ENCODE results near the gene STOML1. TPM values are rescaled to one million over a fixed set of nuclear protein-coding genes. Genes with fewer than 3 reads are reported as not detected.

The STOML1 gene
- total and polyA plus RNA-seq, 9 of the 15 experiments (the other 6 are each of a cell fraction or from before 2014, with no cell fraction given), result 0.25 to 9.7 (median 4.6) TPM

- BruUV-seq (replicated peaks), result no TSS peak
- no peaks in the 10 kb centered on the region for H4K20me1 ChIP-seq (replicated peaks; ENCODE audit: control insufficient read depth, insufficient read depth, low read length)
- ATAC-seq (peak; percentile 99), FAIRE-seq (peak; percentile 92), DNase-seq (ENCODE audit: extremely low read depth in 1 of 4, low spot score in 3 of 4) (peak; percentile 80 to 89 (median 82))
- no peaks in the 10 kb centered on the region for H3K79me2 ChIP-seq (ENCODE audit: control insufficient read depth, insufficient read depth, low read length)
- 13% methylated on average over 21 of the region's 26 CpGs for WGBS (ENCODE audit: insufficient coverage, low coverage, missing lambda C conversion rate)
- H3K9me1 ChIP-seq (ENCODE audit: control insufficient read depth, insufficient read depth, low read length), result no peaks in the 10 kb centered on the region
- H3K9ac ChIP-seq (ENCODE audit: insufficient read depth in 1 of 2, low read depth in 2 of 2, low read length in 2 of 2), result peak overlapping the region in 1 of 2 experiments; percentile 83; a peak in 2 of 4 replicates
- POLR2A ChIA-PET, result interaction anchor here (0.6 kb wide), 1 partner anchor 14 kb away, joined by 3 read pairs; no protein-coding TSS in a partner anchor
- intact Hi-C loops (cut with micrococcal nuclease), result loop anchor here (2.0 to 5.0 kb wide), 2 partner anchors 79 to 348 kb away; no protein-coding TSS in a partner anchor
- no peak overlapping the region for H3K27ac ChIP-seq (ENCODE audit: extremely low read depth, low read depth, low read length)
- no peaks in the 10 kb centered on the region; the same call in 1 of the 2 replicates for H3K9me3 ChIP-seq (replicated peaks; ENCODE audit: control insufficient read depth, insufficient read depth, low read depth, low read length)
- peaks cover 0 to 23% of the 10 kb centered on the region in 2 experiments; a peak in 3 of 5 replicates for H3K27me3 ChIP-seq (ENCODE audit: control insufficient read depth in 2 of 2, insufficient read depth in 2 of 2, low read length in 2 of 2)
- peak overlapping the region; percentile 69 for H2AFZ ChIP-seq (ENCODE audit: low read depth, low read length)
- in situ Hi-C loops (cut with MboI), result loop anchor here (25.0 kb wide), 1 partner anchor 1314 kb away; the partner anchor contains the start of gene GOLGA6D
- peak overlapping the region; percentile 53 for H3K4me2 ChIP-seq (ENCODE audit: insufficient read depth, low read length)
- CTCF ChIA-PET (ENCODE audit: low intra/inter-chr PET ratio), result interaction anchor here (0.7 to 1.9 kb wide), 4 partner anchors 9 to 347 kb away, joined by 3 to 18 read pairs (median 4); no protein-coding TSS in a partner anchor
- peaks cover 0 to 12% of the 10 kb centered on the region in 2 experiments; a peak in 2 of 5 replicates for H3K4me1 ChIP-seq (replicated peaks in 1 of 2; ENCODE audit: control insufficient read depth in 2 of 2, insufficient read depth in 2 of 2, low read length in 2 of 2)
- H3K36me3 ChIP-seq (ENCODE audit: control insufficient read depth, insufficient read depth, low read length), result no peaks in the 10 kb centered on the region
- no peak overlapping the region for H3K4me3 ChIP-seq
- TF ChIP-seq, protein P1, sequence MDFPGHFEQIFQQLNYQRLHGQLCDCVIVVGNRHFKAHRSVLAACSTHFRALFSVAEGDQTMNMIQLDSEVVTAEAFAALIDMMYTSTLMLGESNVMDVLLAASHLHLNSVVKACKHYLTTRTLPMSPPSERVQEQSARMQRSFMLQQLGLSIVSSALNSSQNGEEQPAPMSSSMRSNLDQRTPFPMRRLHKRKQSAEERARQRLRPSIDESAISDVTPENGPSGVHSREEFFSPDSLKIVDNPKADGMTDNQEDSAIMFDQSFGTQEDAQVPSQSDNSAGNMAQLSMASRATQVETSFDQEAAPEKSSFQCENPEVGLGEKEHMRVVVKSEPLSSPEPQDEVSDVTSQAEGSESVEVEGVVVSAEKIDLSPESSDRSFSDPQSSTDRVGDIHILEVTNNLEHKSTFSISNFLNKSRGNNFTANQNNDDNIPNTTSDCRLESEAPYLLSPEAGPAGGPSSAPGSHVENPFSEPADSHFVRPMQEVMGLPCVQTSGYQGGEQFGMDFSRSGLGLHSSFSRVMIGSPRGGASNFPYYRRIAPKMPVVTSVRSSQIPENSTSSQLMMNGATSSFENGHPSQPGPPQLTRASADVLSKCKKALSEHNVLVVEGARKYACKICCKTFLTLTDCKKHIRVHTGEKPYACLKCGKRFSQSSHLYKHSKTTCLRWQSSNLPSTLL (IDR thresholded peaks at IDR 0.05), result no peak
- TF ChIP-seq, protein P2, sequence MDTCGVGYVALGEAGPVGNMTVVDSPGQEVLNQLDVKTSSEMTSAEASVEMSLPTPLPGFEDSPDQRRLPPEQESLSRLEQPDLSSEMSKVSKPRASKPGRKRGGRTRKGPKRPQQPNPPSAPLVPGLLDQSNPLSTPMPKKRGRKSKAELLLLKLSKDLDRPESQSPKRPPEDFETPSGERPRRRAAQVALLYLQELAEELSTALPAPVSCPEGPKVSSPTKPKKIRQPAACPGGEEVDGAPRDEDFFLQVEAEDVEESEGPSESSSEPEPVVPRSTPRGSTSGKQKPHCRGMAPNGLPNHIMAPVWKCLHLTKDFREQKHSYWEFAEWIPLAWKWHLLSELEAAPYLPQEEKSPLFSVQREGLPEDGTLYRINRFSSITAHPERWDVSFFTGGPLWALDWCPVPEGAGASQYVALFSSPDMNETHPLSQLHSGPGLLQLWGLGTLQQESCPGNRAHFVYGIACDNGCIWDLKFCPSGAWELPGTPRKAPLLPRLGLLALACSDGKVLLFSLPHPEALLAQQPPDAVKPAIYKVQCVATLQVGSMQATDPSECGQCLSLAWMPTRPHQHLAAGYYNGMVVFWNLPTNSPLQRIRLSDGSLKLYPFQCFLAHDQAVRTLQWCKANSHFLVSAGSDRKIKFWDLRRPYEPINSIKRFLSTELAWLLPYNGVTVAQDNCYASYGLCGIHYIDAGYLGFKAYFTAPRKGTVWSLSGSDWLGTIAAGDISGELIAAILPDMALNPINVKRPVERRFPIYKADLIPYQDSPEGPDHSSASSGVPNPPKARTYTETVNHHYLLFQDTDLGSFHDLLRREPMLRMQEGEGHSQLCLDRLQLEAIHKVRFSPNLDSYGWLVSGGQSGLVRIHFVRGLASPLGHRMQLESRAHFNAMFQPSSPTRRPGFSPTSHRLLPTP (IDR thresholded peaks at IDR 0.05; ENCODE audit: borderline replicate concordance, extremely low read depth, insufficient read length), result no peak
- TF ChIP-seq RAD21 (CRISPR knock-in tag; conservative IDR thresholded peaks at IDR 0.05 in 1 of 2, IDR thresholded peaks at IDR 0.05 in 1 of 2) (peak; percentile 89 to 93), DACH1 (IDR thresholded peaks at IDR 0.05; ENCODE audit: partially characterized antibody) (no peak), GATAD2A (IDR thresholded peaks at IDR 0.05) (no peak), ZNF347 (CRISPR knock-in tag; IDR thresholded peaks at IDR 0.05; ENCODE audit: low read depth) (no peak), GABPB1 (CRISPR knock-in tag; IDR thresholded peaks at IDR 0.05) (0 out of 2 replicates have a peak, but pooled peaks have one; percentile 41), ZFP36 (IDR thresholded peaks at IDR 0.05; ENCODE audit: low read depth, low read length, partially characterized antibody) (peak; percentile 10), MYBL2 (IDR thresholded peaks at IDR 0.05; ENCODE audit: low read depth) (no peak), MYBL2 (CRISPR knock-in tag; IDR thresholded peaks at IDR 0.05; ENCODE audit: borderline replicate concordance) (no peak), CXXC5 (CRISPR knock-in tag; IDR thresholded peaks at IDR 0.05) (0 out of 2 replicates have a peak, but pooled peaks have one; percentile 15), FOXA1 (IDR thresholded peaks at IDR 0.05; ENCODE audit: borderline replicate concordance) (no peak), ZKSCAN8 (CRISPR knock-in tag; IDR thresholded peaks at IDR 0.05) (no peak), MED1 (CRISPR knock-in tag; IDR thresholded peaks at IDR 0.05; ENCODE audit: borderline replicate concordance) (no peak), VEZF1 (CRISPR knock-in tag; IDR thresholded peaks at IDR 0.05) (peak; percentile 74)
Measured at GRCh38 chr15:73972984-73973682, 19.0 kb downstream of the STOML1 start.
